ENCODE measurements around the gene CFAP58.

CFAP58 gene

GRCh38 chr10:104403636-104404035 is 50.0 kb downstream of the CFAP58 start:
- Histone ChIP-seq H4K20me1 (ENCODE audit: insufficient read depth) (no peaks in the 10 kb centered on the region), H3K4me3 (IDR thresholded peaks at IDR 0.05; ENCODE audit: insufficient read depth, low read depth, low read length) (no peak overlapping the region), H3K27me3 (ENCODE audit: insufficient read depth, low read depth) (no peaks in the 10 kb centered on the region), H3K27ac (no peak overlapping the region), H3K79me2 (ENCODE audit: insufficient read depth, low read depth) (no peaks in the 10 kb centered on the region), H3K4me1 (ENCODE audit: low read depth, poor library complexity, severe bottlenecking) (peaks cover 5% of the 10 kb centered on the region), H3K4me2 (no peak overlapping the region), H2AFZ (ENCODE audit: low read depth) (no peak overlapping the region), H3K36me3 (ENCODE audit: insufficient read depth) (no peaks in the 10 kb centered on the region), H3K9ac (no peak overlapping the region)
- TF ChIP-seq CTCF (conservative IDR thresholded peaks at IDR 0.05; ENCODE audit: low read depth, low read length), result no peak

- Histone ChIP-seq H3K27me3 (ENCODE audit: insufficient read depth, low read depth) (no peaks in the 10 kb centered on the region), H3K4me3 (IDR thresholded peaks at IDR 0.05; ENCODE audit: insufficient read depth, low read depth, low read length) (no peak overlapping the region), H3K4me2 (no peak overlapping the region), H3K9ac (no peak overlapping the region), H3K79me2 (ENCODE audit: insufficient read depth, low read depth) (no peaks in the 10 kb centered on the region), H3K36me3 (ENCODE audit: insufficient read depth) (no peaks in the 10 kb centered on the region), H4K20me1 (ENCODE audit: insufficient read depth) (no peaks in the 10 kb centered on the region), H2AFZ (ENCODE audit: low read depth) (no peak overlapping the region), H3K4me1 (ENCODE audit: low read depth, poor library complexity, severe bottlenecking) (peaks cover 5% of the 10 kb centered on the region), H3K27ac (no peak overlapping the region)
- peak; percentile 58 for TF ChIP-seq CTCF (conservative IDR thresholded peaks at IDR 0.05; ENCODE audit: low read depth, low read length)
These were observed 53.4 kb downstream of the CFAP58 start for GRCh38 chr10:104406715-104407650.

DNA sequence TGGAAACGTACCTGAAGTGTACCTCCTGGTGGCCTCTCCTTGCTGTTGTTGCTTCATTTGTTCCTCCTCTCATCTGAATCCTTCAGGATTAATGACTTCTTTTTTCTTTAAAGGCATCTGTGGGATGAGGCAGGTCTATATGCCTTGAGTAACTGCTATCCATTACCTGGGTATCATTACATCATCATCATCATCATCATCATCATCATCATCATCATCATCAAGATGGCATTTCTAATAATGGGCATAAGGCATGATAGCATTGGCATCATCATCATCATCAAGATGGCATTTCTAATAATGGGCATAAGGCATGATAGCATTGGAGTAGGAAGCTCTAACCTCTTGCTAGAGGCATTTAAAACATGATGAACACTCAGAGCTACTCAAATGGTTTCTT is 59.9 kb downstream of the CFAP58 start:
- Histone ChIP-seq H3K4me1 (ENCODE audit: low read depth, poor library complexity, severe bottlenecking) (peaks cover 14% of the 10 kb centered on the region), H3K36me3 (ENCODE audit: insufficient read depth) (no peaks in the 10 kb centered on the region), H3K27me3 (ENCODE audit: insufficient read depth, low read depth) (no peaks in the 10 kb centered on the region), H3K9ac (no peak overlapping the region), H2AFZ (ENCODE audit: low read depth) (no peak overlapping the region), H3K4me3 (IDR thresholded peaks at IDR 0.05; ENCODE audit: insufficient read depth, low read depth, low read length) (no peak overlapping the region), H4K20me1 (ENCODE audit: insufficient read depth) (no peaks in the 10 kb centered on the region), H3K27ac (no peak overlapping the region), H3K4me2 (no peak overlapping the region), H3K79me2 (ENCODE audit: insufficient read depth, low read depth) (no peaks in the 10 kb centered on the region)
- no peak for TF ChIP-seq CTCF (conservative IDR thresholded peaks at IDR 0.05; ENCODE audit: low read depth, low read length)

- H3K4me1 ChIP-seq (ENCODE audit: low read depth, poor library complexity, severe bottlenecking), result peaks cover 14% of the 10 kb centered on the region
- H3K79me2 ChIP-seq (ENCODE audit: insufficient read depth, low read depth), result no peaks in the 10 kb centered on the region
- no peak overlapping the region for H3K4me3 ChIP-seq (IDR thresholded peaks at IDR 0.05; ENCODE audit: insufficient read depth, low read depth, low read length)
- H4K20me1 ChIP-seq (ENCODE audit: insufficient read depth), result no peaks in the 10 kb centered on the region
- no peak overlapping the region for H3K9ac ChIP-seq
- no peak for TF ChIP-seq CTCF (conservative IDR thresholded peaks at IDR 0.05; ENCODE audit: low read depth, low read length)
- H3K36me3 ChIP-seq (ENCODE audit: insufficient read depth), result no peaks in the 10 kb centered on the region
- H3K27me3 ChIP-seq (ENCODE audit: insufficient read depth, low read depth), result no peaks in the 10 kb centered on the region
- H2AFZ ChIP-seq (ENCODE audit: low read depth), result no peak overlapping the region
- H3K4me2 ChIP-seq, result no peak overlapping the region
- no peak overlapping the region for H3K27ac ChIP-seq
These were observed 62.0 kb downstream of the CFAP58 start for GRCh38 chr10:104415526-104416165.
